IgD-negative memory B cell (primary cell): ENCODE data around the gene CCDC200. TPM values are rescaled to one million over a fixed set of nuclear protein-coding genes. Genes with fewer than 3 reads are reported as not detected.
"Not testable (repeated sequence)": the region's sequence is repeated elsewhere in the genome, so short reads cannot be mapped to it uniquely, and the experiment has no call there.

ENCODE experiments used
- H3K27ac Mint-ChIP-seq, 3 donors: one replicate each; pipeline ENCODE4 v1.8.0; 2020 to 2022; ENCODE audit warnings: mild to moderate bottlenecking in 3 of 3, mixed read lengths in 3 of 3, moderate library complexity in 1 of 3
- H3K27me3 Mint-ChIP-seq: one replicate; pipeline ENCODE4 v1.8.0; 2021; ENCODE audit warnings: mixed read lengths
- H3K36me3 Mint-ChIP-seq: one replicate; pipeline ENCODE4 v1.8.0; 2020; ENCODE audit warnings: mild to moderate bottlenecking, mixed read lengths
- H3K4me1 Mint-ChIP-seq, 3 donors: one replicate each; pipeline ENCODE4 v1.8.0; 2020 to 2022; ENCODE audit warnings: mixed read lengths in 3 of 3, mild to moderate bottlenecking in 1 of 3
- H3K4me3 Mint-ChIP-seq, 4 donors: one replicate each; pipeline ENCODE4 v1.8.0; 2020 to 2022; ENCODE audit warnings: mild to moderate bottlenecking in 4 of 4, mixed read lengths in 4 of 4, moderate library complexity in 3 of 4
- H3K9me3 Mint-ChIP-seq, 3 donors: one replicate each; pipeline ENCODE4 v1.8.0; 2020 to 2021; ENCODE audit warnings: mixed read lengths in 3 of 3, mild to moderate bottlenecking in 1 of 3
- polyA plus RNA-seq: library from polyadenylated mRNA; unstranded; fragments of 300-500 nt; fragmentation: Illumina TruSeq; gene quantifications from one replicate; pipeline ENCODE4 v1.2.3, GENCODE V29; 2021

Gene CCDC200
- polyA plus RNA-seq, 1 donor from 2014 or later, result 3.0 TPM

GRCh38 chr17:43220511-43221125, 7.8 kb downstream of the CCDC200 start:
- H3K4me3 Mint-ChIP-seq, result no peak overlapping the region
- H3K27ac Mint-ChIP-seq, result no peak overlapping the region
- no peaks in the 10 kb centered on the region for H3K27me3 Mint-ChIP-seq
- peaks cover 1 to 6% (median 3%) of the 10 kb centered on the region in 3 donors for H3K4me1 Mint-ChIP-seq
- H3K36me3 Mint-ChIP-seq, result peaks cover 4% of the 10 kb centered on the region
- H3K9me3 Mint-ChIP-seq, result no peaks in the 10 kb centered on the region

DNA sequence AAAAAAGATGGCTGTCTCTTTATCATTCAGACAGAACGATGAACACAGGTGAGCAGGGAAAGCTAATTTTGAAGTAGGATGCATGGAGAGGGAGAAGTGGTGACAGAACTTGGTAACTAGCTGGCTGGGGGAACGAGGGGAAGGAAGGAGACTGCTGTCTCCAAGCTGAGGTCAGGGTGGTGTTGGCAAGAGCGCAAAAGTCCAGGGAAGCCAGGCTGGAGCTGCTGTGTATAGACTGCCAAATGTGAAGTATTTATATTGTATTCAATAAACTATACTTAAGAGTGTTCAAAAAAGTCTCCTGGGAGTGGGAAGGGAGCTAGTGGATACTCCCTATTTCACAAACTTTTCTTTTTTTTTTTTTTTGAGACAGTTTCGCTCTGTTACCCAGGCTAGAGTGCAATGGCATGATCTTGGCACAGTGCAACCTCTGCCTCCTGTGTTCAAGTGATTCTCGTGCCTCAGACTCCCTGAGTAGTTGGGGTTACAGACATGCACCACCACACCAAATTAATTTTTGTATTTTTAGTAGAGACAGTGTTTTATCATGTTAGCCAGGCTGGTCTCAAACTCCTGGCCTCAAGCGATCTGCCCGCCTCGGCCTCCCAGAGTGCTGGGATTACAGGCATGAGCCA, 8.6 kb downstream of the CCDC200 start:
- Mint-ChIP-seq H3K36me3 (peaks cover 4% of the 10 kb centered on the region), H3K27ac (peak overlapping the region in 1 of 3 donors; percentile 92), H3K4me3 (no peak overlapping the region), H3K27me3 (no peaks in the 10 kb centered on the region), H3K4me1 (peaks cover 1 to 8% (median 6%) of the 10 kb centered on the region in 3 donors), H3K9me3 (no peaks in the 10 kb centered on the region)

GRCh38 chr17:43219001-43219400, 9.4 kb downstream of the CCDC200 start:
- Mint-ChIP-seq H3K4me3 (no peak overlapping the region), H3K27me3 (no peaks in the 10 kb centered on the region), H3K4me1 (peaks cover 1 to 8% (median 6%) of the 10 kb centered on the region in 3 donors), H3K36me3 (peaks cover 4% of the 10 kb centered on the region), H3K27ac (no peak overlapping the region), H3K9me3 (no peaks in the 10 kb centered on the region)

GRCh38 chr17:43217614-43218087, 10.8 kb downstream of the CCDC200 start:
- Mint-ChIP-seq H3K9me3 (no peaks in the 10 kb centered on the region), H3K4me3 (peak overlapping the region in 1 of 4 donors; percentile 29), H3K27me3 (no peaks in the 10 kb centered on the region), H3K27ac (peak overlapping the region in 1 of 3 donors; percentile 23), H3K36me3 (peaks cover 4% of the 10 kb centered on the region), H3K4me1 (peaks cover 7 to 12% (median 11%) of the 10 kb centered on the region in 3 donors)

GRCh38 chr17:43216762-43217613, 11.4 kb downstream of the CCDC200 start:
- Mint-ChIP-seq H3K4me3 (peak overlapping the region in 1 of 4 donors; percentile 29), H3K9me3 (no peaks in the 10 kb centered on the region), H3K36me3 (peaks cover 4% of the 10 kb centered on the region), H3K27me3 (no peaks in the 10 kb centered on the region), H3K27ac (peak overlapping the region in 1 of 3 donors; percentile 23), H3K4me1 (peaks cover 11 to 19% (median 16%) of the 10 kb centered on the region in 3 donors)

DNA sequence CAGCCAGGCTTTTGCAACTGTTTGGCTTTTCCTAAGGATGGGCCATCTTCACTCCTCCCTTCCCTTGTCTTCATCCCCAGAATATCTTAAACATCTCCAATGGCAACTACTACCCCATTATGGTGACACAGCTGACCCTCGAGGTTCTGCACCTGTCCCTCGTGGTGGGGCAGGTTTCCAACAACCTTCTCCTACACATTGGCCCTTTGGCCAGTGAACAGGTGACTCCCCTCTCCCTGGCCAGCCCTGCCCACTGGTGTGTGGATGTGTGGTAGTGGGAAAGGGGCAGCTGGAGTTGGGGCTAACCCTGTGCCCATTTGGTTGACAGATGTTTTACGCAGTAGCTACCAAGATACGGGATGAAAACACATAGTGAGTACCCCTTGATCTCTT, 12.1 kb downstream of the CCDC200 start:
- Mint-ChIP-seq H3K4me3 (no peak overlapping the region), H3K4me1 (peaks cover 11 to 21% (median 20%) of the 10 kb centered on the region in 3 donors), H3K27ac (no peak overlapping the region), H3K36me3 (peaks cover 4% of the 10 kb centered on the region), H3K27me3 (no peaks in the 10 kb centered on the region), H3K9me3 (no peaks in the 10 kb centered on the region)

GRCh38 chr17:43215341-43215740, 13.1 kb downstream of the CCDC200 start:
- Mint-ChIP-seq H3K9me3 (no peaks in the 10 kb centered on the region), H3K4me3 (no peak overlapping the region), H3K4me1 (peaks cover 18 to 27% (median 20%) of the 10 kb centered on the region in 3 donors), H3K27ac (peak overlapping the region in 1 of 3 donors; percentile 47), H3K36me3 (peaks cover 4% of the 10 kb centered on the region), H3K27me3 (no peaks in the 10 kb centered on the region)

DNA sequence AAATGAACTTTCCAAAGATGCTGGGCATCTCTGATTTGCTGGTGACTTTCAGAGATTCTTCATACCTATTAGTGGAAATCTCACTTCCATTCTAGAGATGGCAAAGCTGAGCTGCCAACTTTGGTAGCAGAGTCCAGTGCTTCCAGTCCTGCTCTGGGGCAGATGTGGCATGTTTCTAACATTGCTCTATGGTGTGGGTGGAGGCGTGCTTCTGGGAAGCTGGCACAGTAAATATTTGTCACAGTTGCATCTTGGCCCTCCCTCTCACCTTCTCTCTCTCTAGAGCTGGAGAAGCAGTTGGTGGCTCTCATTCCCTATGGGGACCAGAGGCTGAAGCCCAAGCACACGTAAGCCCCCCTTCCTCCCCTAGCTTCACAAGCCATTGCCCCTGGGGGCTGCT, 14.9 kb downstream of the CCDC200 start:
- peaks cover 7% of the 10 kb centered on the region for H3K36me3 Mint-ChIP-seq
- peaks cover 20 to 25% (median 20%) of the 10 kb centered on the region in 3 donors for H3K4me1 Mint-ChIP-seq

GRCh38 chr17:43212641-43213490, 15.6 kb downstream of the CCDC200 start:
- H3K4me1 Mint-ChIP-seq, result peaks cover 20 to 25% (median 25%) of the 10 kb centered on the region in 3 donors
- H3K27ac Mint-ChIP-seq, result peak overlapping the region; percentile 89 to 97 (median 92)
- H3K9me3 Mint-ChIP-seq, result no peaks in the 10 kb centered on the region
- H3K36me3 Mint-ChIP-seq, result peaks cover 7% of the 10 kb centered on the region
- peak overlapping the region; percentile 93 to 99 (median 98) for H3K4me3 Mint-ChIP-seq
- no peaks in the 10 kb centered on the region for H3K27me3 Mint-ChIP-seq

More for the DNA sequence above, 14.9 kb downstream of the CCDC200 start:
- H3K9me3 Mint-ChIP-seq, result no peaks in the 10 kb centered on the region
- H3K27ac Mint-ChIP-seq, result peak overlapping the region in 1 of 3 donors; percentile 92
- H3K4me3 Mint-ChIP-seq, result peak overlapping the region; percentile 12 to 98 (median 76)
- H3K27me3 Mint-ChIP-seq, result no peaks in the 10 kb centered on the region

DNA sequence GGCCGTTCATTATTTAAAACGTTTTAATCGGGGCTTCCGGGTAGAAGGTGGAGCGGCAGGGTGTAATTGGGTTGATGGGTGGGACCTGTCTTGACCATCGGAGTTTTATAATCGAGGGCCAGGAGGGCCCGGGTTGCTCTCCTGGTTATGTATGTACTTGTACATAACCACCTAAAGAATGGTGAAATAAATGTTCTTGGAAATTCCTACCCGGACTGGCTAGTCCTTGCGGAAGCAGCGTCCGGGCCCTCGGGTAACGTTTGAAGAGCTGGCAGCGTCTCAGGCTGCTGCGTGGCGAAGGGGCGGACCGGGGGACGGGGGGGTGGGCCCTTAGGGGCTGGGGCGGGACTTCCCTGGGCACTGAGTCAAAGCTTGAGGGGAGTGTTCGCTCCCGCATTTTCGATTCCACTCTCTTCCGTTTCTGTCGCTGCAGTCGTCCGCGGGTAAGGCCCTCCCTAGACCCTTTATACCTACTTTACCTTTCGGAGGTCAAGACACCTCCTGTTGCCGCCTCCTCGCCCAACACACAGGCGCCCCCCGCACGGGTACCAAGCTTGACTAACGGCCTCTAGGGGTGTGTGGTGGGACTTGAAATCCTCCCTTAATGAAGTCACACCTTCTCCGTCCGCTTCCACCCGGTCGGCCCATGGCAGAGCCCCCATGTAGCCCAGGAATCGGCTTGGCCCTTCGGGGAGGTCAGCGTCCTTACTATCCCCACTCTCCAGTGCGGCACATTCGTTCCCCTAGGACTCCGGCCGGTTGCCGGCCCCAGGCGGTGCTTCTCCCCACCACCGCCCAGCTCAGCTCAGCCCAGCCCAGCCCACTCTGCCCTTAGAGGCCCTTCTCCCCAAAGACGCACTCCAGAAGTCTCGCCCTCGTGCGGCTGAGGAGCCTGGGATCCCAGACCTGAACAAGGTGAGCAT, 16.7 kb downstream of the CCDC200 start, which contains the start of gene TMEM106A:
Gene TMEM106A (plus strand): TSS at position 396 of the 923 bp plus-strand sequence. CDS start 1,167 bp downstream, outside the sequence.
- Mint-ChIP-seq H3K4me1 (peaks cover 20 to 25% (median 25%) of the 10 kb centered on the region in 3 donors), H3K36me3 (peaks cover 6% of the 10 kb centered on the region), H3K27me3 (no peaks in the 10 kb centered on the region), H3K27ac (peak within 1 kb of the TSS; percentile 89 to 97 (median 92)), H3K4me3 (peak within 1 kb of the TSS; percentile 93 to 99 (median 98)), H3K9me3 (no peaks in the 10 kb centered on the region)

DNA sequence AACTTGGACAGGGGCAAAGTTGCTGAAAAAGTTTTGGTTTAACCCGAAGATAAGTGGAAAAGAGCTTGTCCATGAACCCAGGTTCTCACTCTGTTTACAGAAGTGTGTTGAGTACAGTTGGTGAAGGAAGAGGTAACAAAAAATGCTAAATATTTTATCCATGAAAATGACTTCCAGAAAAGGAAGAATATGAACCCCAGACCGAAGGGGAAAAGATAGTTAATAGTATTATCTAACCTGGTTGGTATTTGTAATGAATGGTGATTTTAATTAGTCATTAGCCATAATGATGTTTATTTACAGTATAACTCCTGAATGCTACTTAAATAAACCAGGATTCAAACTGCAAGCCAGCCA, 17.3 kb downstream of the CCDC200 start:
- no peaks in the 10 kb centered on the region for H3K27me3 Mint-ChIP-seq
- H3K9me3 Mint-ChIP-seq, result no peaks in the 10 kb centered on the region
- H3K27ac Mint-ChIP-seq, result peak overlapping the region; percentile 89 to 97 (median 92)
- H3K4me3 Mint-ChIP-seq, result peak overlapping the region; percentile 93 to 99 (median 98)
- peaks cover 4% of the 10 kb centered on the region for H3K36me3 Mint-ChIP-seq
- H3K4me1 Mint-ChIP-seq, result peaks cover 20 to 25% (median 25%) of the 10 kb centered on the region in 3 donors

GRCh38 chr17:43210576-43210975, 17.8 kb downstream of the CCDC200 start:
- Mint-ChIP-seq H3K27me3 (no peaks in the 10 kb centered on the region), H3K27ac (peak overlapping the region; percentile 89 to 97 (median 92)), H3K36me3 (peaks cover 4% of the 10 kb centered on the region), H3K4me1 (peaks cover 16 to 25% (median 23%) of the 10 kb centered on the region in 3 donors), H3K9me3 (no peaks in the 10 kb centered on the region), H3K4me3 (peak overlapping the region; percentile 93 to 99 (median 98))

DNA sequence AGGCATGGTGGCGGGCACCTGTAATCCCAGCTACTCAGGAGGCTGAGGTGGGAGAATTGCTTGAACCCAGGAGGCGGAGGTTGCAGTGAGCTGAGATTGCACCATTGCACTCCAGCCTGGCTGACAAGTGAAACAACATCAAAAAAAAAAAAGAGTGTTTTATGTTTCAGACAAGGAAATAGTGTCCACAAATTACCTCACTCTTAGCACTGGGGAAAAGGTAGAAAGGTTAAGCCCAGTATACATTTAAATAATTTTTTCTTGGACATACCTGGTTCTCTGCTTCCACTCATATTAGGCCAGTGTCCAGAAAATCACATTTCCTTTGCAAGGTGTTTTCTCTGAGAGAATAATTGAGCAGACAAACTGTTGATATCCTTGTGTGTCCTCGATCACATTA, 25.4 kb downstream of the CCDC200 start:
- not testable (repeated sequence) for H3K4me3 Mint-ChIP-seq, H3K27ac Mint-ChIP-seq, H3K36me3 Mint-ChIP-seq, H3K4me1 Mint-ChIP-seq, H3K27me3 Mint-ChIP-seq, H3K9me3 Mint-ChIP-seq
